GM18511 (cell line): ENCODE measurements around the gene SFRP5.

Experiments
- ATAC-seq: cut with Tn5 transposase; IDR thresholded peaks from one replicate; pipeline ENCODE4 v1.9.1; 2021; ENCODE audit warnings: mild to moderate bottlenecking, moderate library complexity; ENCODE audit not compliant: unreplicated experiment

Gene SFRP5

GRCh38 chr10:97766996-97767924 is 4.5 kb downstream of the SFRP5 start:
- no peak for ATAC-seq

- no peak for ATAC-seq
Observed at GRCh38 chr10:97766106-97766810, 5.5 kb downstream of the SFRP5 start.

- ATAC-seq: no peak
Observed at GRCh38 chr10:97765201-97765600, 6.6 kb downstream of the SFRP5 start.

DNA sequence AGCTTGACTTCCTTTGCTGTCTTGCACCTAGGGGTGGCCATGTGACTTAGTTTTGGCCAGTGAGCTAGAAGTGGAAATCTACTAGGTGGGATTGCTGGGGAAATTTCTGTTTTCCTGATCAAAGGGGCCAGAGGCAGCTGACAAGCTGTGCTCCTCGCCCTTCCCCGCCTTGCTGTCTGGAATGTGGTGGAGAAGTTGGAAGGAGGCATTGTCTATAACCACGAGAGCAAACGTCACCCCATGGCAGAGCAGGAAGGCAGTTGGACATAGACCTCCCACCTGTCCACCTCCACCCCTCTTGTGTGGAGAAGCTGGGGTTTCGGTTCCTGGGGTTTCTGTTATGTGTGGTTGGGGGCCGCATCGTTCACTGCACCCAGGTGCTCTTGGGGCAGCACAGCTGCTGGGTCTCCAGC is 7.3 kb downstream of the SFRP5 start:
- no peak for ATAC-seq

DNA sequence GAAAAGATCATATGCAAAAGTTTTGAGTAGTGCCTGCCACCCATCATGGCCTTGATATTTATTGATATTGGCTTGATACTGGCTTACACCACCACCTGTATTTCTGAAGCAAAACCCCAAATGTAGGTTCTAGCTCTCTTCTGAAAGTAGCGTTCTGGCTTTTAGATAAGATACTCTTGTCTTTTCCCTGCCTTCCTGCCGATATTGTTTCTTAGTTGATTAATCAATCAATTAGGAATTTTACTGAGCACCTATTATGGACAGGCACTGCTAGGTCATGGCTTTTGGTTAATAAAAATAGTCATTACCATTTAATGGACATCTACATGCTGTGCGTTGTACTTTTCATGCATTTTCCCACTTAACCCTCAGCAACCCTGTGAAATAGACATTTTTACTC is 7.9 kb downstream of the SFRP5 start:
- no peak for ATAC-seq

- ATAC-seq: no peak
Observed at GRCh38 chr10:97763411-97763810, 8.4 kb downstream of the SFRP5 start.

GRCh38 chr10:97762816-97763215 is 9.0 kb downstream of the SFRP5 start:
- ATAC-seq: no peak

DNA sequence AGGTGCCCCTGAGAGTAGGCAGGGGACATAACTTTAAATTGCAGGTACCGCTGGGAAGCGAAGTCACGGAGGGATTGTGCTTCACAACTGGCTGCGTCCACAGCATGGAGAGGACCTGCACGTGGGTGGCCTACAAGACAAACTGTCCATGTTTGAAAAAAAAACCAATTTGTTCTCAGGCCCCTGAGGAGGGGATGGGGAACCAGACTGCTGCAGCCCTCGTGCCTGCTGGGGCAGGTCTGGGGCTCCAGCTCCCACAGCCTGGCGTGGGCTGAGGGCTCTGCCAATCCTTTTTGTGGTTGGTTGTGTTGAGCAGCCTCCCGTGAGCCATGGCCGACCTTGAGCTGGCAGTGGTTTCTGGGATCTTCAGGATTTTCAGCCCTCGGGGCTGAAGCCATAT is 9.7 kb downstream of the SFRP5 start:
- no peak for ATAC-seq

DNA sequence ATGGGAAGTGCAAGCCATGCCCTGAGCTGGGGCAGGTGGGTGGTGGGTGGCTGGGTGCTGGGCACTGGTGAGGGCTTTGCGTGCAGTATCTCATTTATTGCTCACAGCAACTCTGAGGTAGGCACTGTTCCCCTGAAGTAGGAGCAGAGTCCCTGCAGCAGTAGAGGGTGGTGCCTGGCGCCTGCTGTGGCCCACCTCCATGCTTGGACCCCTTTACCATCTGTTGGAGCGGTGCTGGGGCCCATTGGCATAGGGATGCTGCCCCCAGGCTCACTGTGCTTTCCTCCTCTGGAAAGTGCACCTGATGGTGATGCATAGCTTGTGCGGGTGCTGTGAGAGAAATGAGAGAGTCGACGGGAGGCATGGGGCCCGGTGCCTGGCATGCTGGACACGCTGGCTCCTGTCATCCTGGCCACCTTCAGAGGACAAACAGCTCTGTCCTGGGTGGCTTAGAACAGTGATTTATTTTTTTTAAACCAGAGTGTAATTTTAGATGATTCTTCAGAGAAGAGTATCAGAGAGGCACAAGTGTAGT is 10.4 kb downstream of the SFRP5 start:
- ATAC-seq: no peak

DNA sequence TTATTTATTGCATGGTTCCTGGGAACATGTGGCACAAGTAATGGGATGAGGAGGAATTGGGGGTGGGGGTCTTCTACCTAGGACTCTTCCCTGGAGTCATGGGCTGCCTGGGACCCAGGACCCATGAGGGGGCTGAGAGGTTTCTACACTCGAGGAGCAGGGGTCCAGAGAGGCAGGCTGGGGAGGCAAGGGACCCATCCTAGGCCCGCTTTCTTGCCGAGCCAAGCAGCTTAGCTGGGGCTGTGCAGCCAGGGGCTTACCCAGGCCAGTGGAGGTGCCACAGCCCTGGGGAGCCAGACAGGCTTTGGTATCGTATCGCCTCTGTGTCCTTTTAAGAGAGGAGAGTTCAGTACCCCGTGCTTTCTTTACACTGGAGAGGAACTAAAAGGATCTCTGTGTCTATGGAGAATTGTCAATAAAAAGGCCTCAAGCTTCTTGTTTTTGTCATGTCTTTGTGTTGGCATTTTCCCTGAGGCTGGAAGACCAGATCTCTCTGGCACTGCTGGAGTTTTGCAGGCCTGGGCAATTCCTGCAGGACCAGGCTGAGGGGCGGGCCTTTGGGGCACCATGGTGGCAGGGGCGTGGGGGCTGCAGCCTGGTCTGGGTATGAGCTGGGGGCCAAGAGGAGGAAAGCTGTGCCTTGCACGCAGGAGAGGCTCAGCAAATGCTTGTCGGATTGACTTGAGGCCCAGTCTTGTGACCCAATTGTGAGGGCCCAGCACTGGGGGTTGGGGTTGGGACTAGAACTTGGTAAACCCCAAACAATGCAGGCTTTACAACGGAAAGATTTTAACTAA is 11.1 kb downstream of the SFRP5 start:
- no peak for ATAC-seq

DNA sequence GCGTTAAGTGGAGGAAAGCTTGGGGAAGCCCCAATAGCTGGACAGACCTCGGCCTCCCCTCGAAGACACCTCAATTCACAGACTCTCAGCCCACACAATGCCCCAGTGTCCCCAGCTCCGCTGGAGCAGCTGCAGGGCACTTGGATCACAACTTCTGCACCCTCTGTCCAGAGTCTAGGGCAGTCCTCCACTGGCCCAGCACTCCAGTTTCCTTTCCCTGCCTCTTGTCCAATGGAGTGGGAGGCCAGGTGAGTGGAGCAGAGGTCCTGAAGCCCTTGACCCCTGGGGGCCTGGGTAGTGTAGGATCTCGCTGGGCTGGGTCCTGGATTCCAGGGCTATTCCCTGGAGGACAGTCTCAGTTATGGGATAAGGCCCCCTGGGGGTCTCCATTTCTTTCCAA is 11.9 kb downstream of the SFRP5 start:
- ATAC-seq: no peak

DNA sequence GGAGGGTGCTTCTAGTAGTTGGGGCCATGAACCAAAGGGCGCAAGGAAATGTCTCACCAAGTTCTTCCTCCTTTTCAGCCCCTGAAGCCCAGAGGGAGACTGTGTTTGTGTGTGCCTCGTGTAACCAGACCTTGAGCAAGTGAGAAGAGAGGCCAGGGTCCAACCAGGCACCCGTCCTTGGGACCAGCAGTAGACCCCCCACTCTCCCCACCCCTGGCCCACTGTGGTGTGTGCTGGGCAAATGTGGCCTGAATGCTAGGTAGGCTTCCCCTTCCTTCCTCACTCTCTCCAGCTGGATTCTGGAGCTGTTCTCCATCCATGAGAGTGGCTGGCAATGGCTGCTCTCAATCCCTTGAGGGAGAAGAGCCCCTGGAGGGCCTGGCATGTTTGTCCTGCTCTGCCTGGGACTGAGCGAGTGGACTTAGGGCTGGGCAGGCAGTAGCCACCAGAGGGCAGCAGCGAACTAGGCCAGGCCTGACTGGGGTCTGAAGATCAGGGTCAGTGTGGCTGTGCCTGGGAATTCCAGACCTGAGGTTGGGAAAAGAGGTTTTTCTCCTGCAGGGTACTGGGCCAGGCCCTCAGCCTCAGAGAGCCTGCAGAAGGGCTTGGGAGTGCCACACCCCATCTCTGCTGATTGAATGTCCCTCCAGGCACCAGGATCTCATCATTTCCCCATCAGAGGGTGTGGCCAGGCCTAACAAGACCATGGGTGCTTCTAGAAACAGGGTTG is 12.5 kb downstream of the SFRP5 start:
- ATAC-seq: no peak

GRCh38 chr10:97757471-97757870 is 14.3 kb downstream of the SFRP5 start:
- no peak for ATAC-seq

DNA sequence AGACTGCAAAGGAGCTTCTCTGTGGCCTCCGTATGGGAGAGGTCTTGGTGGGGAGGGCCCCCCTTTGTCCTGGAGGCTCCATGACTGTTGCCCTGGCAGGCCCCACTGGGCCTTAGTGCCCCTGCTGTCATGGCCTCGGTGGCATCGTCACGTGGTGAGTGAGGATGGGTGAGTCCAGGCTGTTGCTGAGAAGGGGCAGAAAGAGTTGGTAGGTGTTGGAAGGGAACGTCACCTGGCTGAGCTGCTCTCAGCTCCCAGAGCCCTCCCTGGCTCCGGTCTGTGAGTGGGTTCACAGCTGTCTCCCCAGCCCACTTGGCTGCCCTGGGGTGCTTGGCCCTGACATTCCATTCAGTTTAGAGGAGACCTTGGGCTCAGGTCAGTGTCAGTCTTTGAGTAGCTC is 16.1 kb downstream of the SFRP5 start:
- ATAC-seq: no peak

DNA sequence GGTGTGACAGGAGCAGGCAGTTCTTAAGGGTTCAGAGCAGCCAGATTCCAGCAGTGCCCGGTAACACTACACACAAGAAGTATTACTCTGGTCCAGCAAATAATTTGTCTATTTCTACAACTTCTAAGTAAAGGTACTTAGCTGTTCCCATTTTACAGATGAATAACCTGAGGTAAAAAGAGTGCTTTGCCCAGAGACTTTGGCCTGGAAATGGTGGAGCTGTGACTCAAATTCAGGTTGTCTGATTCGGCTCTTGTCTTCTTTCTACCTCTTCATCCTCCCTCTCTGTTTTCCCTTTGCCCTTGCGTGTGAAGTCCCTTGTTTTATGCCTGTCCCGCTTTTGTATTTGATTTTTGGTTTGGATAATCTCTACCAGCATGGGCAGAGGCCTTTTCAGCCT is 17.1 kb downstream of the SFRP5 start:
- ATAC-seq: no peak

DNA sequence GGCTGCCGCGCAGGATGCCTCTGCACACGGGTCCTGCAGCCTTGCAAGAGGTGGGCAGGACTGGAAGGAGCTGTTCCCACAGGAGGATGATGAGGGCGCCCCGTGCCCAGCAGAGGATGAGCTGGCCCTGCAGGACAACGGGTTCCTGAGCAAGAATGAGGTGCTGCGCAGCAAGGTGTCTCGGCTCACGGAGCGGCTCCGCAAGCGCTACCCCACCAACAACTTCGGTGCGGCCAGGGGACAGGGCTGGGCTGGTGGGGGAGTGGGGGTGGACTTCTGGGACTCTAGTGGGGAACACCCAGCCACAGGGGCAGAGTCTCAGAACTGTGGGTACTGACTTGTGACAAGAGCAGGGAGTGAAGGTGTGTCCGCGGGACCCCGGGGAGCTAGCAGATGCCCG is 18.8 kb downstream of the SFRP5 start:
- ATAC-seq: no peak

GRCh38 chr10:97748116-97748515 is 23.7 kb downstream of the SFRP5 start:
- no peak for ATAC-seq

DNA sequence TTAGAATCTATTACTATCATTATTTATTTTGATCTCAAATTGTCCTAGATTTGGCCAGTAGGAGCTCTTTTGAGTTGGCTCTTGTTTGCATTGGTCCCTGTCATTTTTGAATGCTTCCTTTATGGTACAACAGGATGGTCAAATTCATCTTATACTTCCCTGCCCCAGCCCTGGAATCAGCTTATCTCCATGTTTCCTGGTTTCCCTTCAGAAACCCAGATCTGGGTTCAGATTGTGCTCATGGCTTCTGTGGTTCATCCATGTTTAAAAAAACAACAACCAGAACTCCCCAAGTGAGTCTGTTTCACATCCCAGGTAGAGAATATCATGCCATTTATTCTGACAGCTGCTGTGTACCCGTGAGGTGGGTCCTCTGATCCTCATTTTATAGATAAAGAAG is 24.2 kb downstream of the SFRP5 start:
- ATAC-seq: no peak

DNA sequence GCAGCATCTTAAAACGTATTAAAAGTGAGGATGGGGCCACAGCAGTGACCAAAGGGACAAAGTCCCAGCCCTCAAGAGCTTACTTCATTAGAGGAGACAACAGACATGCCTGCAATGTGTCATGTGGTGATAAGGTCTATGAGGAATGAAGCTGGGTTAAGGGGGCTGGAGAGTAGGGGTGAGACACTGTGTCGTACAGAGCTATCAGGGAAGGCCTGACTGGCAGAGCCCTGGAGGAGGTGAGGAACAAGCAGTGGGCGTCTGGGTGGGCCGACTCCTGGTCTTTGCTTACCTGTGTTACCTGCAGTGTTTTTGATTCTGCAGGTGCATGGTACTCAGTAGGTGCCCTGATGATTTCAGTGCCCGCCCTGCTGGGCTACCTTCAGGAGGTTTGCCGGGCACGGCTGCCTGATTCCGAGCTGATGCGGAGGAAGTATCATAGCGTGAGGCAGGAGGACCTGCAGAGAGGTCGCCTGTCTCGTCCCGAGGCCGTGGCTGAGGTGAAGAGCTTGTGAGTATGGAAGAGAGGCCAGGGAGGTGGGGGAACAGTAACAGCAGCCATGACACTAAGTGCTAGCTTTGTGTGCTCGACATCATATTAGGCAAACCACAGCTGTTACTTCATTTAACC is 27.3 kb downstream of the SFRP5 start:
- ATAC-seq: no peak
